HG03575 (cell line): ENCODE data around the gene MAP7D2.
"Not testable (repeated sequence)": the region's sequence is repeated elsewhere in the genome, so short reads cannot be mapped to it uniquely, and the experiment has no call there.

ENCODE experiments used
- ATAC-seq: cut with Tn5 transposase; IDR thresholded peaks from one replicate; pipeline ENCODE4 v1.9.1; 2021; ENCODE audit not compliant: unreplicated experiment, insufficient number of reproducible peaks, low FRiP score; ENCODE audit errors: extremely low read depth

The MAP7D2 gene

DNA sequence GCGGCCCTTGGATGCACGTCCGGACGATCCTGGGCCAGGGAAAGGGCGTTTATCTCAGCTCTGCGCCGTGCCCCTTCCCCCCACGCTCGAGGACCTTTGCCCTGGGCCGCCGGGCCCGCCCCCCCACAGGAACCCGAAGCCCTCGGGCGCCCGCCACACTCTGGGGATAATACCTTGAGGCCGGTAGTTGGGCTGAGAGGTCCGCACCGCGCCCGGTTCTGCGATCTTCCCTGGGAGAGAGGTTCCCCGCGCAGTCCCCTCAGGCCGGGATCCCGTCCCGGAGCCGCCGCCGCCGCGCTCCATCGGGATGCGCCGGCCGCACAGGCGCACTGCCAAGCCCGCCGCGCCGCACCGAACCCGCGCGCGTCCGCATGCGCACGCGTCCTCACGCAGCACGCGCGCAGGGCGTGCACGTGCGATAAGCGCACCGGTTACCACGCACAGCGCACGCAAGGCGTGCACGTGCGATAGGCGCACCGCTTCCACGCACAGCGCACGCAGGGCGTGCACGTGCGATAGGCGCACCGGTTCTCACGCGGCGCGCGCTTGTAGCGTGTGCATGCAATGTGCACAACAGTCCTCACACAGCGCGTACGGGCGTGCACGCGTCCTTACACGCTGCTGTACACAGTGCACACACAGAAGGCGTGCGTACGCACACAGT lies at the start of gene MAP7D2:
Gene MAP7D2 (minus strand): TSS at position 331 of the 664 bp plus-strand sequence. CDS start 28 bp downstream, at position 303.
- no peak for ATAC-seq

DNA sequence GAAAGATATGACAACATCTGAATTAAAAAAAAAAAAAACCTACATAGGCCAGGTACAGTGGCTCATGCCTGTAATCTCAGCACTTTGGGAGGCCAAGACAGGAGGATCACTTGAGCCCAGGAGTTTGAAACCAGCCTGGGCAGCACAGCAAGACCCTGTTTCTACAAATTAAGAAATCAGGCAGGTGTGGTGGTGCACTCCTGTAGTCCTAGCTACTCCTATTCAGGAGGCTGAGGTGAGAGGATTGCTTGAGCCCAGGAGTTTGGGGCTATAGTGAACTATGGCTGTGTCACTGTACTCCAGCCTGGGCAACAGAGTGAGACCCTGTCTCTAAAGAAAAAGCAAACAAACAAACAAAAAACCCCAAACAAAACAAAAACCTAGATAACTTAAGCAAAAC lies 45.8 kb upstream of the MAP7D2 start:
- ATAC-seq = not testable (repeated sequence)

DNA sequence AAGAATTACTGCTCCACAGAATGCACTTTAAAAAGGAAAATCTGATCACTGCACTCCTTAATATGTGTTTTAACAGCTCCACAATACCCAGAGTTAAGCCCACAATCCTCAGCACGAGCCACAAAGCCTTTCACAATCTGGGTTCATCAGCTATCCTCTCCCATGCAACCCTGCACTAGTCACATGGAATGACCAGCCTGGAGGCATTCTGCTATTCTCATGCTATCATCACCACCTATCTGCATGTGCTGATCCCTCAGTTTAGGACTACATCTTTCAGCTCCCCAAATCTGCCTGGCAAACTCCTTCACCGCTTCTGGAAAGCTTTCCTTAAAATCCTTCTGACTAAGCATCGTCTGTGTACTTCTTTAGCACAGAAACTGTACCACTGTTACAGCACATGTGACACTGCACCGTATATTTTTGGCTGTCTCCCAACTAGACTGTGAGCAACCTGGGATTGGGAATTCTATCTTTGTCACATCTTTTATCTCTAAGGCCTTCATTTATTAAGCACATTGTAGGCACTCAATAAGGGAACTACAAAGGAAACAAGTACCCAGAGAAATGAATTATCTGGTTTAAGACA lies 43.2 kb upstream of the MAP7D2 start:
- ATAC-seq = no peak

DNA sequence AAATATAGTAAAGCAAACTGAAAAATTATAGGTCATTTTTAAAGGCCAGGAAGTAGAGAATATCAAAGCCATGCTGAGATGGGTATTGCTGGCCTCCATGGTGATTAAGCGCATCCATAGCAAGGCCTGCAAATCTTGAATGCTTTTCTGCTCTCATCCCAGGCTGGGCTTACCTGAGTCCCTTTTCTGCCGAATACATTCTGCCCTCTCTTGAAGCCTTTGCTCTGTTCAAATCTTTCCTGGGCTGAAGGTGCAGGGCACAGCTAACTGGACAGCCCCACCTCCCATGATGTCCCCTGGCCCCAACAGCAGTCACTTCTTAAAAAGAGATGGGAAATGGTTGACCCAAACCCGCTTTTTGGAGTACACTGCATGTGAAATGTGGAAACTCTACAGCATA lies 35.0 kb upstream of the MAP7D2 start:
- ATAC-seq = no peak

- no peak for ATAC-seq
Measured at GRCh38 chrX:20149326-20149725, 32.6 kb upstream of the MAP7D2 start.

DNA sequence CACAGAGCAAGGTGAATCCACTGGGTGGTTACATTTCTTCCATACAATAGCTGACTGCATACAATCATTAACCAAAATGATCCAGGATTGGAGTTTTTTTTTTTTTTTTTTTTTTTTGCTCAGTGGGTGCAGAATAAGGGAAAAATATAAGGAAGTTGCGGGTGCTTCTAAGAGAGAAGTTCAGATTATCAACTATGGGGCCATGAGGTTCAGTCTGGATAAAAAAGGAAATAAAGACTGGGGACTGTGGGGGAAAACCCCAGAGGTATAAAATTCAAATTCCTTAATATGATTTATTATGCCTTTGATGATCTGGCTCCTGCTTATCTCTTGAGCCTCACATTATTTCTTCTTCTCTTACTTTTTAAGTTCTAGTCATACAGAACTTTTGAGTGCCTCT lies 30.9 kb upstream of the MAP7D2 start:
- no peak for ATAC-seq

DNA sequence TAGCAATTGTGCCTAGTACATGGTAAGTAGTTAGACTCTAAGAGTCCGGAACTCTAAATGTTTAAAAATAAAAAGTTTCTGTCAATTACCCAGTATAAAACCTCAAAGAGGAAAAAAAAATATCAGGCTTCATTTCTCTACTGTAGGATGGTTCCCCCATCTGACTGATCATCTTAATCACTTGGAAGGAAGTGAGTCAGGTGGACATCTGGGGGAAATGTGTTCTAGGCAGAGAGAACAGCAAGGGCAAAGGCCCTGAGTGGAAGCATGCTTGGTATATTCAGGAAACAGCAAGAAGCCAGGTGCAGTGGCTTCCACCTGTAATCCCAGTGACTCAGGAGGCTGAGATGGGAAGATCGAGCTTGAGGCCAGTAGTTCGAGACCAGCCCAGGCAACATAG lies 27.8 kb upstream of the MAP7D2 start:
- no peak for ATAC-seq

- ATAC-seq = no peak
Measured at GRCh38 chrX:20143561-20143960, 26.9 kb upstream of the MAP7D2 start.

DNA sequence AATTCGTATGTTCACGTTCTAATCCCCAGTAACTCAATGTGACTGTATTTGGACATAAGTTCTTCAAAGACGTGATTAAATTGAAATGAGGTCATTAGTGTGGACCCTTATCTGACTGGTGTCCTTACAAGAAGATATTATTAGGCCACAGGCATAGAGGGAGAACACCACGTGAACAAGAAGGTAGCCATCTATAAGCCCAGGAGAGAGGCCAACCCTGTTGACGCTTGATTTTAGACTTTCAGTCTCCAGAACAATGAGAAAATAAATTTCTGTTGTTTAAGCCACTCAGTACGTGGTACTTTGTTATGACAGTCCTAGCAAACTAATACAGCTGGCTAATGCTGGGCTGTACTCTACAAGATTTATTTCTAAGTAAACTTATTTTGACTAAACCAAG lies 26.4 kb upstream of the MAP7D2 start:
- no peak for ATAC-seq

DNA sequence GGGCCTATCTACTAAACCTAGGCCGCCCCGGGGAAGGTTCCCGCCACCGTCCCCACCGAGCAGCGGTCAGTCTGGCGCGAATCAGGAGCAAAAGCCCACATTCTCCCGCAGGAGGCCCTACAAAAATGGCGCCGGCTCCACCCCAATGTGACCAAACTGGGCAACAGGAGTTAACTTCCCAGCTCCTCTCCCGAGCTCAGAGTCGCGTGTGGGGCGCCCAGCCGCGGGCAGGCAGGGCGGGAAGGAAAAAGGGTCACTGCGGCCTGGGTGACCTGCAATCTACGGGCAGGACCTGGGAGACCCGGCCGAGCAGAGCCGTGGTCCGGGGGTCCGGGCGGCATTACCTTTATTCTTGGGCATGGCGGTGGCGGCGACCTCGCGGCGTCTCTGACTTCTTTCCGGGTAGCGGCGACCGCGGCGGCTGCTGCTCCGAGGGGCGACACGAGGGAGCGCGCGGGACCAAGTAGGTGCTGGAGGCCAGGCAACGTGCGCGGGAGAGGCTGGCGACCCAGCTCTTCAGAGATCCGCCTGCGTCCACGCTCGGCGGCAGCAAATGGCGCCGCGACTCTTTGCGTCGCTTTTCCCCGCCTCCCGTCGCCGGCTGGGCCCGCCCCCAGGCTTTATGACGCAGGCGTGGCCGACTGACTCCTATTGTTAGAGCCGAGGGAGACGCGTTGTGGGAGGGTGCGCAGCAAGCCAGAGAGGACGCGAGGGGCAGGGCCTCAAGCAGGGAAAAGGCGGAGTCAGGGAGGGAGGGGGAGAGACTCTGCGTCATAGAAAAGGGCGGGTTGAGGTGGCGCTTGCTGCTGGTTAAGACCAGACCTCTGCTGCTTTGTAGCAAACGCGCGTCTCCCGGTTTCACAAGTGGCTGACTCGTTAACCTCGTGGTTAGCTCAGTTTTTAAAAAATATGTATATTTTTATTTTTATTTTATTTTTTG lies 24.8 kb upstream of the MAP7D2 start, which contains the start of gene EIF1AX:
Gene EIF1AX (minus strand): TSS at position 558 of the 940 bp plus-strand sequence. CDS start 198 bp downstream, at position 360.
- ATAC-seq = peak; percentile 91

GRCh38 chrX:20140420-20140819 lies 23.7 kb upstream of the MAP7D2 start:
- no peak for ATAC-seq

- ATAC-seq = no peak
Measured at GRCh38 chrX:20139966-20140365, 23.3 kb upstream of the MAP7D2 start.

DNA sequence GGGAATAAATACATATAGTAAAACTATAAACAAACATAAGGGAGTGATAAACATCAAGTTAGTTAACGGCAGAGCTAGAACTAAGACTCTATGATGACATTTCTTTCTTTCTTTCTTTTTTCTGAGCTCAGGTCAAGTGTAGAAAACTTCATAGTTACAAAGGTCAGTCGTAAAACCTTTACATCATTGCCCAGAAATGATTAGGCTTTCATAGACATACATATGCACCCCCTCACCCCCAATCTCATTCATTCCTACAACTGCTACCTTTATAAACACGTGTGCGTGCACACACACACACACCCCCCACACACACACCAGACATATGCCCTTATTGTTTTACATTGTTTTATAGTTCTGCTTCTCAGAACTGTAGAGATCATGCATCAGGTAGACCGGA lies 19.2 kb upstream of the MAP7D2 start:
- no peak for ATAC-seq

- ATAC-seq = no peak
Measured at GRCh38 chrX:20132666-20133065, 16.0 kb upstream of the MAP7D2 start.

DNA sequence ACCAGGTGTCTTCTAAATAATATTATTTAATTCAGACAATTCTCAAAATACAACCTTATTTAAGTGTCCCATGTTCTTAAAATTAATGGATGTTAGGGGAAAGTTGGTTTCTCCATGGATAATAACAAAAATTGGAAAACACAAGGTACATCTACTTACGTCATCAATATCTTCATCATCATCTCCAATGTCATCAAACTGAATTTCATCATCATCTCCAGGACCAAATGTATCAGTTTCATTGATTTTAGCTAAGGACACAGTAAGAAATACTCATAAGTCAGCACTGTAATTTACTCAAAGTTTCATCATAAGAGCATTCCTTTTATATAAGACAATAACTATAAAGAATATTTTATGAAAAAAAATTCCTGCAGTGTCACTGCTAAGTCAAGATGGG lies 13.7 kb upstream of the MAP7D2 start:
- no peak for ATAC-seq

DNA sequence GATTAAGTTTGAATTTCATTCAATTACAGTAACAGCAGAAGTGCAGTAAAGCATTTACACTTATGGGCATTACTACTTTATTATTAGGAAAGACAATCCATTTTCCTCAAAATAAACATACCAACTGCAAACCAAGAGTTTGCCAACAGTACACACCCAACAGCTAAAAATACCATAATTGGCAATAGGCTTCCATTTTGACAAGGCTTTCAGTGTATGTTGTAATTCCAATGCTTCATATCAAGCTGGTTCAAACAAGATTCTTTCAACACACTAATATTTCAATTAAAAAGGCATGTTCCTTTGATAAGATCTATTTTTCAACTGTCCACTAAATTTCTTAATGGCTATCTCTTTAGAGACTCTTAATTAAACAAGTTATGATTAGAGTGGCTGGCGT lies 12.8 kb upstream of the MAP7D2 start:
- no peak for ATAC-seq

DNA sequence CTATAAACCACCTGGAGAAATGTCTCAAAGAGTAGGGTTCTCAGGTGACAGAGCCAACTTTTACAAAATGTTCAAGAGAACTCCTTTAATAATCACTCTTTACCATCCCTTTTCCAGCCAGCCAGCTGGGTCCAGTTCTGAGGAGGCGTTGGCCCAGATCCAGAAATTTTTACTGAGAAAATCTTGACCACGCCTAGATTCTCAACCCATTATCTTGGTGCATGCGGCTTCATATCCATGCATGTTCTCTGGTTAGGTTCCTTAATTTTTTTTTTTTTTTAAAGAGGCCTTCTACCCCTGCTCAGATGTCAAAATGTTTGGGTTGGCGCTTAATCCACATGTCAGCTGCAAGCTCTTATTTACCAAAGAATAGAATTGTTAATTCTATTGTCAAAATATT lies 12.0 kb upstream of the MAP7D2 start:
- no peak for ATAC-seq

DNA sequence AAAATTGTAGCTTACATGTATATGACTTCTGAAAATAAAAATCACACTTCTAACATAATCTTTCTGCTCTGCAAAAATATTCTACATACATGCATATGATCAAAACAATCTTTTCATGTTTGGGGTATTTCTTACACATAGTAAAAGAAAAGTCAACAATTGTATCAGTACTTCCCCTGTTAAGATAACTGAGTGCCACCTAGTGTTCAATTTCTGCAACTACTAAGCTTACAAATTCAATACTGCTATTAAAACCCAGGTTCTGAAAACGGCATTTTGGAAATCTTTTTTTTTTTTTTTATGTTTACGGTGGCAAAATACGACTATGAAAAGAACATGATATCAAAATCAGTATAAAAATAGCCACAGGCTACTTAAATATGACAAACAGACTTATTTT lies 10.7 kb upstream of the MAP7D2 start:
- not testable (repeated sequence) for ATAC-seq

DNA sequence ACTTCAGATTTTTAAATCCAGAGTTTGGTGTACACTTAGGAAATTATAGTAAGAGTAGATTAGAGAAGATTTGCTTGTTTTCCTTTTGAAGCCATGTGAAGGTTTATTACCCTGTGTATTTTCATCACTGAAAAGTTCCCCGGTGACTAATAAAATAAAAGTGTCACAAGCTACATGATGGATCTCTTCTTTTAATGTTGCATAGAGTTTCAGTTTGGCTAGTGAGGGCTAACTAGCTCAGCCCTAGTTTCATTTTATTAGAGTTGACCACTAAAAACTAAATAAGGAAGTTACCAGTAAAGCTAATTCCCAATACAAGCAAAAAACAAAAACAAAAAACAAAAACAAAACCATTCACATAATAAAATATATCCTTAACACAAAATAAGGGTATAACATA lies 10.1 kb upstream of the MAP7D2 start:
- ATAC-seq = not testable (repeated sequence)

- no peak for ATAC-seq
Measured at GRCh38 chrX:20124964-20125363, 8.3 kb upstream of the MAP7D2 start.
